K562 (cell line): ENCODE data around the gene S100A1. TPM values are rescaled to one million over a fixed set of nuclear protein-coding genes. Genes with fewer than 3 reads are reported as not detected.

Experiments
- EP300 ChIP-seq: IDR thresholded peaks from 2 replicates; pipeline ENCODE4 v1.6.1; 2012; ENCODE audit warnings: low read length, improper control_type of control experiment
- HDAC2 ChIP-seq: fragments of 450-650 bp; IDR thresholded peaks from 2 replicates; pipeline ENCODE4 v1.6.1; 2016; ENCODE audit warnings: mild to moderate bottlenecking
- HEY1 ChIP-seq: fragments of 250-450 bp; sonication (Bioruptor Pico); IDR thresholded peaks from 2 replicates; pipeline ENCODE4 v1.5.0; 2020; ENCODE audit warnings: mild to moderate bottlenecking, moderate library complexity, borderline replicate concordance
- HSF4 ChIP-seq: fragments of 250-450 bp; sonication (Bioruptor Pico); IDR thresholded peaks from 2 replicates; pipeline ENCODE4 v2.1.2; 2022; ENCODE audit warnings: mild to moderate bottlenecking, moderate library complexity, borderline replicate concordance
- IRF1 ChIP-seq: sonication (generic); formaldehyde crosslinking; IDR thresholded peaks from 2 replicates; pipeline ENCODE4 v1.8.0; 2022; ENCODE audit warnings: missing genetic modification reagents, mild to moderate bottlenecking, borderline replicate concordance
- MYC ChIP-seq, 2 experiments: fragments of 250-450 bp in 1 of 2; sonication (Bioruptor Pico) in 1 of 2; IDR thresholded peaks; 2 replicates each; pipeline versions ENCODE4 v1.5.1 to v1.6.1; 2012 to 2021; ENCODE audit warnings: low read depth in 2 of 2, borderline replicate concordance in 1 of 2, improper control_type of control experiment in 1 of 2, low read length in 1 of 2, mild to moderate bottlenecking in 1 of 2, moderate library complexity in 1 of 2
- NFRKB ChIP-seq: fragments of 450-650 bp; IDR thresholded peaks from 2 replicates; pipeline ENCODE4 v1.6.1; 2016; ENCODE audit warnings: low read depth
- PML ChIP-seq: IDR thresholded peaks from 2 replicates; pipeline ENCODE4 v1.6.1; 2012; ENCODE audit warnings: low read length, inconsistent platforms
- RBM25 ChIP-seq: fragments of 200-400 bp; formaldehyde crosslinking; IDR thresholded peaks from 2 replicates; pipeline ENCODE4 v1.6.1; 2018; ENCODE audit warnings: low read length, low read depth, moderate library complexity; ENCODE audit not compliant: severe bottlenecking
- TEAD1 ChIP-seq, 2 experiments: fragments of 450-650 bp in 1 of 2; sonication (generic) in 1 of 2; formaldehyde crosslinking; IDR thresholded peaks; 2 replicates each; pipeline versions ENCODE4 v1.4.0 to v1.8.0; 2020 to 2022; ENCODE audit warnings: mild to moderate bottlenecking in 2 of 2, missing genetic modification reagents in 1 of 2
- TSHZ1 ChIP-seq: fragments of 250-450 bp; sonication (Bioruptor Pico); IDR thresholded peaks from 2 replicates; pipeline ENCODE4 v1.4.0; 2020; ENCODE audit warnings: mild to moderate bottlenecking, moderate library complexity
- ZNF277 ChIP-seq: fragments of 250-450 bp; sonication (Bioruptor Pico); IDR thresholded peaks from 2 replicates; pipeline ENCODE4 v1.8.0; 2022; ENCODE audit warnings: inconsistent platforms, mild to moderate bottlenecking, moderate library complexity, borderline replicate concordance
- polyA plus RNA-seq, 8 experiments: library from polyadenylated mRNA; depleted of rRNA in 4 of 8; stranded (reverse) in 5 of 8; unstranded in 3 of 8; fragments of >200 nt; fragmentation: Nextera tagmentation in 2 of 8; fragmentation: Illumina TruSeq in 1 of 8; extraction: Ambion mirVana in 2 of 8; extraction: Trizol in 1 of 8; gene quantifications; 2 replicates each; pipeline versions ENCODE4 v1.2.1 to v1.2.3, GENCODE V29; 2011 to 2014; ENCODE audit warnings: inconsistent platforms in 1 of 8, missing spikeins in 1 of 8
- total RNA-seq, 7 experiments: library from RNA; depleted of rRNA in 6 of 7; stranded (reverse); fragments of >200 nt in 6 of 7; fragmentation: Illumina TruSeq in 2 of 7; extraction: Trizol in 2 of 7; gene quantifications; 2 replicates each; pipeline versions ENCODE4 v1.2.1 to v1.2.3, GENCODE V29; 2011 to 2021; ENCODE audit warnings: low replicate concordance in 1 of 7
- TF ChIP-seq, protein P1 (sequence below), 2 experiments: fragments of 450-650 bp; IDR thresholded peaks; 2 replicates each; pipeline ENCODE4 v1.6.1; 2018; ENCODE audit warnings: mild to moderate bottlenecking in 2 of 2, low read depth in 1 of 2; ENCODE audit not compliant: partially characterized antibody in 2 of 2
- TF ChIP-seq, protein P2 (sequence below): fragments of 250-450 bp; sonication (Bioruptor Pico); IDR thresholded peaks from 2 replicates; pipeline ENCODE4 v1.8.0; 2021; ENCODE audit warnings: borderline replicate concordance, mild to moderate bottlenecking, moderate library complexity; ENCODE audit not compliant: poor library complexity, severe bottlenecking

The S100A1 gene
- total and polyA plus RNA-seq, 9 of the 15 experiments (the other 6 are each of a cell fraction or from before 2014, with no cell fraction given): 0.44 to 30.1 (median 12.7) TPM

DNA sequence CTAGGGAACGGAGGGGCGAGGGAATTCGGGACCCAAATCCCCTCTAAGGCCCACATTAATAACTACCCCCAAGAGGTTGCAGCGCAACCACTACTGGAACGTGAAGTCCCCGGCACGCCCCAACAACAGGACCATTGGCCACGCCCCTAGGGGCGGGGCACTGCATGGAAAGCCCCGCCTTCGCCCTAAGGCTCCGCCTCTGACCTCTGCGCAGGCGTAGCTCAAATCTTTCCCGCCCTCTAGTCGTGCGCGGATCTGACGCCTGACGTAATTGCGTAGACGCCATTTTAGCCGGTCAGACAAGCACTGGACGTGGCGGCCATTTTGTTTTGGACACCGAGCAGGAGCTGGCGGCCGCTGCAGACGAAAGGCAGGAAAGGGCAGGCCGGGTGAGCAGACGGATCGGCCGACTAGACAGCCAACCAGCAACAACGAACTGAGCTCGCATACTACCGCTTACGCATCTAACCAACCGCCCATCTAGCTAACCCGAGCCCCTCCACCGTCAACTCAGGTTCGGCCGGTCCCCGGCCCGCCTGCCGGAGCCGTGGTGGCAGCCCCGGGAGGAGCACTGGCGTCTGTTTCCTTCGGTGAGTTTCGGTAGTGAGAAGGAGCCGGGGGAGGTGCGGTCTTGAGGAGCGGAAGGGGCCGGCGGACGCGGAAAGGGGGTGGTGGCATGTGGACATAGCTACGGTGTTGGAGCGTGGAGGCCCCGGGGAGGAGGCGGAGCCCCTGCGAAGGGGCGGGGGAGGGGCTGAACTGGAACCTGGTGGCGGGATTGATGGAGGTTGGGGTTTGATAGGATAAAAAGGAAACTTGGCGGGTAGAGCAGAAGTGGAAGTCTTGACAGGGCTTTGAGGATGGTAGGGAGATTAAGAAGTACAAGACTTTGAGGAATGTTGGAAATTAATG, 5.8 kb downstream of the S100A1 start, which contains the start of gene CHTOP (continued):
- TF ChIP-seq TSHZ1 (CRISPR knock-in tag) (no peak), TEAD1 (CRISPR knock-in tag; IDR thresholded peaks at IDR 0.05) (peak in 1 of 2 experiments; percentile 66; a peak in 2 of 4 replicates), ZNF277 (CRISPR knock-in tag) (no peak), HEY1 (peak; percentile 62; the same call in 1 of the 2 replicates), HSF4 (CRISPR knock-in tag) (no peak), MYC (IDR thresholded peaks at IDR 0.05; ENCODE audit: low read depth, low read length) (peak; percentile 91), MYC (CRISPR knock-in tag; IDR thresholded peaks at IDR 0.05; ENCODE audit: borderline replicate concordance, low read depth) (peak; percentile 53; the same call in 1 of the 2 replicates), EP300 (peak; percentile 8; the same call in 1 of the 2 replicates), RBM25 (no peak), NFRKB (peak; percentile 99), PML (peak; percentile 92), HDAC2 (peak; percentile 60; the same call in 1 of the 2 replicates), IRF1 (CRISPR knock-in tag) (no peak)
- TF ChIP-seq, protein P1, sequence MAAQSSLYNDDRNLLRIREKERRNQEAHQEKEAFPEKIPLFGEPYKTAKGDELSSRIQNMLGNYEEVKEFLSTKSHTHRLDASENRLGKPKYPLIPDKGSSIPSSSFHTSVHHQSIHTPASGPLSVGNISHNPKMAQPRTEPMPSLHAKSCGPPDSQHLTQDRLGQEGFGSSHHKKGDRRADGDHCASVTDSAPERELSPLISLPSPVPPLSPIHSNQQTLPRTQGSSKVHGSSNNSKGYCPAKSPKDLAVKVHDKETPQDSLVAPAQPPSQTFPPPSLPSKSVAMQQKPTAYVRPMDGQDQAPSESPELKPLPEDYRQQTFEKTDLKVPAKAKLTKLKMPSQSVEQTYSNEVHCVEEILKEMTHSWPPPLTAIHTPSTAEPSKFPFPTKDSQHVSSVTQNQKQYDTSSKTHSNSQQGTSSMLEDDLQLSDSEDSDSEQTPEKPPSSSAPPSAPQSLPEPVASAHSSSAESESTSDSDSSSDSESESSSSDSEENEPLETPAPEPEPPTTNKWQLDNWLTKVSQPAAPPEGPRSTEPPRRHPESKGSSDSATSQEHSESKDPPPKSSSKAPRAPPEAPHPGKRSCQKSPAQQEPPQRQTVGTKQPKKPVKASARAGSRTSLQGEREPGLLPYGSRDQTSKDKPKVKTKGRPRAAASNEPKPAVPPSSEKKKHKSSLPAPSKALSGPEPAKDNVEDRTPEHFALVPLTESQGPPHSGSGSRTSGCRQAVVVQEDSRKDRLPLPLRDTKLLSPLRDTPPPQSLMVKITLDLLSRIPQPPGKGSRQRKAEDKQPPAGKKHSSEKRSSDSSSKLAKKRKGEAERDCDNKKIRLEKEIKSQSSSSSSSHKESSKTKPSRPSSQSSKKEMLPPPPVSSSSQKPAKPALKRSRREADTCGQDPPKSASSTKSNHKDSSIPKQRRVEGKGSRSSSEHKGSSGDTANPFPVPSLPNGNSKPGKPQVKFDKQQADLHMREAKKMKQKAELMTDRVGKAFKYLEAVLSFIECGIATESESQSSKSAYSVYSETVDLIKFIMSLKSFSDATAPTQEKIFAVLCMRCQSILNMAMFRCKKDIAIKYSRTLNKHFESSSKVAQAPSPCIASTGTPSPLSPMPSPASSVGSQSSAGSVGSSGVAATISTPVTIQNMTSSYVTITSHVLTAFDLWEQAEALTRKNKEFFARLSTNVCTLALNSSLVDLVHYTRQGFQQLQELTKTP (IDR thresholded peaks at IDR 0.05; ENCODE audit: low read depth in 1 of 2, partially characterized antibody in 2 of 2): peak; percentile 42 to 49
- TF ChIP-seq, protein P2, sequence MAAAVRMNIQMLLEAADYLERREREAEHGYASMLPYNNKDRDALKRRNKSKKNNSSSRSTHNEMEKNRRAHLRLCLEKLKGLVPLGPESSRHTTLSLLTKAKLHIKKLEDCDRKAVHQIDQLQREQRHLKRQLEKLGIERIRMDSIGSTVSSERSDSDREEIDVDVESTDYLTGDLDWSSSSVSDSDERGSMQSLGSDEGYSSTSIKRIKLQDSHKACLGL (CRISPR knock-in tag): no peak
